Measurements from ENCODE around the gene PRMT5.
A peak's percentile ranks its signal among the peaks of the same experiment; 100 is the strongest.

Gene PRMT5

DNA sequence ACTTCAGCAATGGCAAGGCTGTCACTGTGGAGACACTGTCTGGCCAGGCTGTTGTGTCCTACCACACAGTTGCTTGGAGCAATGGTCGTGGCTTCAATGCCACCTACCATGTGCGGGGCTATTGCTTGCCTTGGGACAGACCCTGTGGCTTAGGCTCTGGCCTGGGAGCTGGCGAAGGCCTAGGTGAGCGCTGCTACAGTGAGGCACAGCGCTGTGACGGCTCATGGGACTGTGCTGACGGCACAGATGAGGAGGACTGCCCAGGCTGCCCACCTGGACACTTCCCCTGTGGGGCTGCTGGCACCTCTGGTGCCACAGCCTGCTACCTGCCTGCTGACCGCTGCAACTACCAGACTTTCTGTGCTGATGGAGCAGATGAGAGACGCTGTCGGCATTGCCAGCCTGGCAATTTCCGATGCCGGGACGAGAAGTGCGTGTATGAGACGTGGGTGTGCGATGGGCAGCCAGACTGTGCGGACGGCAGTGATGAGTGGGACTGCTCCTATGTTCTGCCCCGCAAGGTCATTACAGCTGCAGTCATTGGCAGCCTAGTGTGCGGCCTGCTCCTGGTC is 53.3 kb downstream of the PRMT5 start:
- no peak for DNase-seq (ENCODE audit: low read depth)

DNA sequence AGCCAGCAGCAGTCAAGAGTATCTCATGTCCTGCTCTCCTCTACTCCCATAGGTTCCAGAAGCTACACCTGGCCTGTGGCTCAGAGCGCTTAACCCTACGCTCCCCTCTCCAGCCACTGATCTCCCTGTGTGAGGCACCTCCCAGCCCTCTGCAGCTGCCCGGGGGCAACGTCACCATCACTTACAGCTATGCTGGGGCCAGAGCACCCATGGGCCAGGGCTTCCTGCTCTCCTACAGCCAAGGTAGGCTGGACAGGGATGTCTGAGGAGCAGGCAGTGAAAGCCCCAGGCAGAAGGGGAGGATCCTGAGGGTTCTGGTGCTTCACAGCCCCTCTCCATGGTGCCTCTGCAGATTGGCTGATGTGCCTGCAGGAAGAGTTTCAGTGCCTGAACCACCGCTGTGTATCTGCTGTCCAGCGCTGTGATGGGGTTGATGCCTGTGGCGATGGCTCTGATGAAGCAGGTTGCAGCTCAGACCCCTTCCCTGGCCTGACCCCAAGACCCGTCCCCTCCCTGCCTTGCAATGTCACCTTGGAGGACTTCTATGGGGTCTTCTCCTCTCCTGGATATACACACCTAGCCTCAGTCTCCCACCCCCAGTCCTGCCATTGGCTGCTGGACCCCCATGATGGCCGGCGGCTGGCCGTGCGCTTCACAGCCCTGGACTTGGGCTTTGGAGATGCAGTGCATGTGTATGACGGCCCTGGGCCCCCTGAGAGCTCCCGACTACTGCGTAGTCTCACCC is 54.0 kb downstream of the PRMT5 start:
- no peak for DNase-seq (ENCODE audit: low read depth)

DNA sequence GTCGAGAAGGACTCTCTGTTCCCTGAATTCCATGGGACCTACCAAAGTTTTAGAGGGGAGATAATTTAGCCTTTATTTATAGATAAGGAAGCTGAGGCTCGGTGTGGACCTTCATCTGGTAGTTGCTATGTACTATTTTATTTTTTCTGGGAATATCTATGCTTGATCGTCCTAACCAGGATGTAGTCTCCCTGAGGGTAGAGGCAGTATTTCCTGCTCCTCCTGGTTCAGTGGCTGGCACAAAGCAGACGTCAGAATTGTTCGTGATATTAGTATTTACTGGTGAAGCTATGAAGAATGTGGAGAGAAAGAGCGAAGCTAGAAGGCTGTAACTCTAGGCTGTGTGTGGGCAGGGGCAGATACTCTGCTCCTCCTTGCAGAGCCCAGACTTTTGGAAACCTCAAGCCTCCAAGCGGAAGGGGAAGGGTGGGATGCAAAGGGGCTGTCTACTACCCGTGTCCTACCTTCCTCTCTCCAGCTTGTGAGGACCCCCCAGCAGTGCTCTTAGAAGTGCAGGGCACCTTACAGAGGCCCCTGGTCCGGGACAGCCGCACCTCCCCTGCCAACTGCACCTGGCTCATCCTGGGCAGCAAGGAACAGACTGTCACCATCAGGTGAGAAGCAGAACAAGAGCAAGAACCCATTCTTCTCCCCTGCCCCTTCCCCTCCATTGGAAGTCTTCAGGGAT is 56.2 kb downstream of the PRMT5 start:
- no peak for DNase-seq (ENCODE audit: low read depth)

DNA sequence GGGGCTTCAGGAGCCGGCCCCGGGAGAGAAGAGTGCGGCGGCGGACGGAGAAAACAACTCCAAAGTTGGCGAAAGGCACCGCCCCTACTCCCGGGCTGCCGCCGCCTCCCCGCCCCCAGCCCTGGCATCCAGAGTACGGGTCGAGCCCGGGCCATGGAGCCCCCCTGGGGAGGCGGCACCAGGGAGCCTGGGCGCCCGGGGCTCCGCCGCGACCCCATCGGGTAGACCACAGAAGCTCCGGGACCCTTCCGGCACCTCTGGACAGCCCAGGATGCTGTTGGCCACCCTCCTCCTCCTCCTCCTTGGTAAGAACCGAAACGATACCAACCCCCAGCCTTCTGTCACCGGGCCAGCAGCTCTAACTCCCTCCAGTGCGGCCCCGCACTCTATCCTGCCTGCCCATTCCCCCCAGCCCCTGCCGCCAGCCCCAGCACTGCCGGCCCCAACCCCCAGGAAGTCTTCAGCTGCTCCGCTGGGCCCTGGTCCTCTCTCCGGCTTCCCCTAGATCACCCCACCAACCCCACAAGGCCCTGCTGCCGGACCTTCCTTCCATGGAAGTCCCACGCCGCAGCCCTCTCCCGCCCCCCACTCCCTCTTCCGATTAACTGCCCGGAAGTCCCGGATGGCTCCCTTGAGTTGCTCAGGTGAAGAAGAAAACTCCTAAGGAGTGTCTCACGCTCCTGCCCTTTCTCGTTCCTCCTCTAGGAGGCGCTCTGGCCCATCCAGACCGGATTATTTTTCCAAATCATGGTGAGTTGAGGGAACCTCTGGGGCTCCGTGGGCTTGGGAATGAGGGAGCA is 56.9 kb downstream of the PRMT5 start:
- peak; percentile 52 for DNase-seq (ENCODE audit: low read depth)

DNA sequence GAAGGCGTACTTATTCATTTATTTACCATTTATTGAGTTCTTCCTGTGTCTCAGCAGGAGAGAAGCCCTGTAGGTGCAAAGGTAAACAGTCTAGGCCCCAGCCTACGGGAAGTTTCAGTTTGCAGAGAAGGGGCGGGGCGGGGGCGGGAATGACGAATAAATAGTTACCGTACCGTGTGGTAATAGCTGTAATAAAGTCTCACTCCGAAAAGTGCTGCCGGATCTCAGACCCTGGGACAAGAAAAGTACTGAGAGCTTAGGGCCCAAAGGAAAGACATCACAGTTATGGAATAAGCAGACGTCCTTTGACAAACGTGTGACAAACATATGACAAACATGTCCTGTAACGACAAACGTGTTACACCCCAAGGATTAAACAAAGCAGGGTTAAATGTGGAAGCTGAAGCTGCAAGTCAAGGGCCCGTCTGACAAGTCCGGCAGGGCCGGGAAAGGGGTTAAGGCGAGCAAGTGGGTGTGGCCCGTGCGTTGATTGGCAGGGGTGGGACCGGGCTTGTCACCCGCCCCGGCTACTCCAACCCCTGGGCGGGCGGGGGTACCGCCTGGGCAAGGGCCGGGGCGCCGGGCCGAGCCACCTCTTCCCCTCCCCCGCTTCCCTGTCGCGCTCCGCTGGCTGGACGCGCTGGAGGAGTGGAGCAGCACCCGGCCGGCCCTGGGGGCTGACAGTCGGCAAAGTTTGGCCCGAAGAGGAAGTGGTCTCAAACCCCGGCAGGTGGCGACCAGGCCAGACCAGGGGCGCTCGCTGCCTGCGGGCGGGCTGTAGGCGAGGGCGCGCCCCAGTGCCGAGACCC is 57.7 kb downstream of the PRMT5 start, which contains the start of gene LRP10:
Gene LRP10 (plus strand): TSS at position 517 of the 809 bp plus-strand sequence. CDS start 564 bp downstream, outside the sequence.
- peak; percentile 61 for DNase-seq (ENCODE audit: low read depth)

DNA sequence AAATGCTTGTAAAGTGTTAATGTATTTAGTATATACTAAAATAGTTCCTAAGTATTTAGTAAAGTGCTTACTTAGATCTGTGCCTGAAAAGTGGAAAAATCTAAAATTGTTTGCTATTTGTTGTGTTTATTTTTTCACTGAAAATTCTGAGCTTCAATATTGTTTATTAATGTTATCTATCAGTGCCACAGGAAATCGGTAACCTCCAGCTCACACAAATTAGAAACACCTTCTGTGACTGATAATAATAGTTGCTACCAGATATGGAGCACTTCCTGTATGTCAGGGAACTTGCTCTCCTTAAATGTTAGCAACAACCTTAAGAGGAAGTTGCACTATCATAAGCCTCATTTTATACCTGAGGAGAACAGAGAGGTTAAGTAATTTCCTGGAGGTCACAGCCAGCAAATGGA is 58.4 kb downstream of the PRMT5 start:
- DNase-seq (ENCODE audit: low read depth) = no peak
